Omental fat pad (tissue), 4 donors: ENCODE data around the gene KLHL6. TPM values are rescaled to one million over a fixed set of nuclear protein-coding genes. Genes with fewer than 3 reads are reported as not detected.

Experiments used
- ATAC-seq: fragments of 150-250 bp; one replicate; pipeline ENCODE4 v1.9.1; 2016; ENCODE audit warnings: mild to moderate bottlenecking, moderate library complexity; ENCODE audit not compliant: low FRiP score
- DNase-seq: peaks from one replicate; pipeline ENCODE4 v3.0.0-alpha.2; 2019; ENCODE audit warnings: low spot score
- CTCF ChIP-seq, 3 donors: fragments of 450-650 bp; IDR thresholded peaks; one replicate each; pipeline ENCODE4 v1.5.1; 2016 to 2017; ENCODE audit warnings: antibody characterized with exemption in 3 of 3, mild to moderate bottlenecking in 3 of 3, moderate library complexity in 2 of 3
- small RNA-seq: library from RNA; depleted of rRNA; stranded (forward); fragments of <200 nt; gene quantifications from one replicate; pipeline ENCODE3, GENCODE V24; 2016
- total RNA-seq, 4 donors: library from RNA; depleted of rRNA; stranded (reverse); fragments of >200 nt; gene quantifications; one replicate each; pipeline ENCODE4 v1.1.0, GENCODE V29; 2016

KLHL6 gene
- total RNA-seq, 4 donors from 2014 or later: 3.0 to 21.5 (median 6.5) TPM

- ATAC-seq: no peak
- no peak for DNase-seq
- no peak for TF ChIP-seq CTCF (IDR thresholded peaks at IDR 0.05)
These were observed 116.0 kb downstream of the KLHL6 start for GRCh38 chr3:183439515-183439914.

GRCh38 chr3:183438735-183439134 is 116.8 kb downstream of the KLHL6 start:
- TF ChIP-seq CTCF (IDR thresholded peaks at IDR 0.05): no peak
- DNase-seq (no peak), ATAC-seq (no peak)

GRCh38 chr3:183437666-183438564 is 117.6 kb downstream of the KLHL6 start:
- TF ChIP-seq CTCF (IDR thresholded peaks at IDR 0.05): no peak
- ATAC-seq (no peak), DNase-seq (no peak)

Small RNA genes lying within 50 kb of the gene (small RNA-seq; reads per million reads assigned to genes)
- gene RF00092 (not detected), gene RF00394 (not detected), gene RF01241 (not detected), gene SNORA63D (4.6 reads per million, percentile 75 among the genes with 10 or more reads in this experiment)

Other genes starting within 250 kb of the KLHL6 start
- under 1 TPM; under 0.01 to 0.84 (median 0.39) TPM for gene MCF2L2, start 127.1 kb downstream of the KLHL6 start, total RNA-seq
- gene KLHL24, start 79.9 kb upstream of the KLHL6 start, total RNA-seq: 10 to 100 TPM; 47.2 to 99.5 (median 80.3) TPM
- gene YEATS2, start 142.1 kb upstream of the KLHL6 start, total RNA-seq: 10 to 100 TPM; 17.7 to 36.1 (median 23.7) TPM